Heart left ventricle (tissue), 16 donors: ENCODE measurements around the gene TGFBRAP1. TPM values are rescaled to one million over a fixed set of nuclear protein-coding genes. Genes with fewer than 3 reads are reported as not detected.

ENCODE experiments used
- ATAC-seq, 4 donors: fragments of 200-7000 bp; cut with Tn5 transposase; one replicate each; pipeline ENCODE4 v1.9.1; 2020 to 2022; ENCODE audit warnings: moderate library complexity in 4 of 4, mild to moderate bottlenecking in 3 of 4, moderate number of reproducible peaks in 1 of 4
- DNase-seq, 5 donors: peaks; one replicate each; pipeline ENCODE4 v3.0.0-alpha.2; 2020
- H3K27ac ChIP-seq, 12 donors: fragments of 200-600 bp; sonication (generic) in 4 of 12; one replicate each; pipeline versions ENCODE4 v1.5.0 to v1.8.0; 2016 to 2022; ENCODE audit warnings: mild to moderate bottlenecking in 2 of 12
- H3K27me3 ChIP-seq, 9 donors: fragments of 200-600 bp; sonication (generic) in 2 of 9; one replicate each; pipeline versions ENCODE4 v1.5.1 to v1.8.0; 2016 to 2022; ENCODE audit warnings: mild to moderate bottlenecking in 3 of 9
- H3K36me3 ChIP-seq, 9 donors: fragments of 200-600 bp; sonication (generic) in 2 of 9; one replicate each; pipeline versions ENCODE4 v1.5.0 to v1.8.0; 2018 to 2022; ENCODE audit warnings: mild to moderate bottlenecking in 2 of 9
- H3K4me1 ChIP-seq, 12 donors: fragments of 200-600 bp; sonication (generic) in 4 of 12; one replicate each; pipeline versions ENCODE4 v1.5.0 to v1.8.0; 2016 to 2022; ENCODE audit warnings: mild to moderate bottlenecking in 3 of 12
- H3K4me3 ChIP-seq, 12 donors: fragments of 200-600 bp; sonication (generic) in 4 of 12; one replicate each; pipeline versions ENCODE4 v1.5.0 to v1.8.0; 2017 to 2022; ENCODE audit warnings: mild to moderate bottlenecking in 9 of 12, moderate library complexity in 4 of 12
- H3K9me3 ChIP-seq, 12 donors: fragments of 200-600 bp; sonication (generic) in 4 of 12; one replicate each; pipeline versions ENCODE4 v1.5.0 to v1.8.0; 2016 to 2022; ENCODE audit warnings: mild to moderate bottlenecking in 1 of 12
- POLR2A ChIP-seq, 2 donors: fragments of 450-650 bp; IDR thresholded peaks; one replicate each; pipeline ENCODE4 v1.6.1; 2017; ENCODE audit warnings: antibody characterized with exemption in 2 of 2, mild to moderate bottlenecking in 2 of 2, moderate library complexity in 2 of 2
- WGBS, 4 donors: extraction: QIAGEN DNeasy Blood & Tissue Kit in 2 of 4; methylation state at CpG; one replicate each; pipeline versions ENCODE4 v1.1.5 to v1.1.7; 2013 to 2018; 5-methylcytosine and 5-hydroxymethylcytosine counted together
- intact Hi-C, 10 donors: fragments of 100-400 bp; cut with DNase I; formaldehyde crosslinking; loops; one replicate each; pipeline versions ENCODE4 v1.11.1 to v1.14.2; 2022
- polyA plus RNA-seq, 2 donors: library from polyadenylated mRNA; stranded (reverse); fragments of 200-250 nt; gene quantifications; one replicate each; pipeline ENCODE4 v1.2.3, GENCODE V29; 2013
- total RNA-seq, 9 donors: library from RNA; depleted of rRNA in 2 of 9; stranded (reverse); fragments of >200 nt in 2 of 9; fragmentation: NEBNext Ultra II Directional in 3 of 9; extraction: Animal tissue kit (Norgen Biotek cat#: 25700) in 3 of 9; gene quantifications; one replicate each; pipeline versions ENCODE4 v1.1.0 to v1.2.4, GENCODE V29; 2016 to 2023
- TF ChIP-seq, protein P1 (sequence below), 12 donors: fragments of 200-600 bp; sonication (generic) in 4 of 12; IDR thresholded peaks; one replicate each; pipeline versions ENCODE4 v1.5.0 to v1.8.0; 2018 to 2022; ENCODE audit warnings: antibody characterized with exemption in 12 of 12, mild to moderate bottlenecking in 5 of 12
- donor health status: ischemic (EF 13 %, LVEDD 7.1; RV severe dilation, severe dysfunction).
- donor health status: healthy with polysubstance abuse.
- donor health status: DM: no; HTN: yes; CAD: no.
- donor health status: DM: no; HTN: no; CAD: no.
- donor health status: ischemic (EF 25% LVEDD 6.9; RV normal size, moderate dysfunction).
- donor health status: ischemic (EF 25% LVEDD 5.7; RV mildly dilated, moderate dysfunction).
- donor health status: healthy.
- donor health status: DM: yes; HTN: yes; CAD: no.
- donor health status: ischemic (EF 35%, LVEDD 5.7; RV mildly dilated, moderate dysfunction).
- donor health status: nonischemic (EF 11% LVEDD 7.7; RV severe dilation, severe dysfunction).
- donor health status: DM: yes; HTN: yes; CAD: no.
- donor health status: PGD.
- donor health status: ischemic (EF 29% LVEDD 5.4; RV normal size, mild dysfunction).
- donor health status: nonischemic (EF 23%, LVEDD 6.1; RV moderate dilation, normal function).

TGFBRAP1 gene
- total and polyA plus RNA-seq, 11 donors, result 1.8 to 20.0 (median 10.8) TPM

DNA sequence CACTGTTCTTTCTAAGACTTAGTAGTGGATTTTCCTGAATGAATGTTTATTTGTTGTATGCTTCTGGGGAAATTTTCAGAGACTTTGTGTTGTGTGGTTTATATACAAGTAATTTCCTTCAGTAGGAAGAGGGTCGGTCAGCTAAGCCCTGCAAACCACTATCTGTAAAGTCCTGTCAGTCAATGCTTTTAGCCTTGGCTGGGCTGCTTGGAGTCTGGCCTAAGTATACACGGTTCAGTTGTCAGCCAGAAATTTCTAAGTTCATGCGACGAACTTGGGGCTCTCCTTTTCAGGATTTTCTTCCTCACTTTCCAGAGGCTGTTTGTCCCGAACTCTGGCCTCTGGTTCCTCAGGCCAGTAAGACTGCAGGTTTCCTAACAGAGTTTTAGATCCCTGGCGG, 29.1 kb upstream of the TGFBRAP1 start:
- Histone ChIP-seq H3K9me3 (peaks cover 0 to 24% (median 10%) of the 10 kb centered on the region in 12 donors), H3K27me3 (no peaks in the 10 kb centered on the region), H3K36me3 (peaks cover 0 to 81% (median 63%) of the 10 kb centered on the region in 9 donors), H3K4me1 (peaks cover 0 to 39% (median 2%) of the 10 kb centered on the region in 12 donors), H3K27ac (peak overlapping the region in 5 of 12 donors; percentile 8 to 44 (median 19)), H3K4me3 (no peak overlapping the region)
- peak in 1 of 4 donors; percentile 29 for ATAC-seq
- TF ChIP-seq POLR2A (IDR thresholded peaks at IDR 0.05), result no peak
- TF ChIP-seq, protein P1, sequence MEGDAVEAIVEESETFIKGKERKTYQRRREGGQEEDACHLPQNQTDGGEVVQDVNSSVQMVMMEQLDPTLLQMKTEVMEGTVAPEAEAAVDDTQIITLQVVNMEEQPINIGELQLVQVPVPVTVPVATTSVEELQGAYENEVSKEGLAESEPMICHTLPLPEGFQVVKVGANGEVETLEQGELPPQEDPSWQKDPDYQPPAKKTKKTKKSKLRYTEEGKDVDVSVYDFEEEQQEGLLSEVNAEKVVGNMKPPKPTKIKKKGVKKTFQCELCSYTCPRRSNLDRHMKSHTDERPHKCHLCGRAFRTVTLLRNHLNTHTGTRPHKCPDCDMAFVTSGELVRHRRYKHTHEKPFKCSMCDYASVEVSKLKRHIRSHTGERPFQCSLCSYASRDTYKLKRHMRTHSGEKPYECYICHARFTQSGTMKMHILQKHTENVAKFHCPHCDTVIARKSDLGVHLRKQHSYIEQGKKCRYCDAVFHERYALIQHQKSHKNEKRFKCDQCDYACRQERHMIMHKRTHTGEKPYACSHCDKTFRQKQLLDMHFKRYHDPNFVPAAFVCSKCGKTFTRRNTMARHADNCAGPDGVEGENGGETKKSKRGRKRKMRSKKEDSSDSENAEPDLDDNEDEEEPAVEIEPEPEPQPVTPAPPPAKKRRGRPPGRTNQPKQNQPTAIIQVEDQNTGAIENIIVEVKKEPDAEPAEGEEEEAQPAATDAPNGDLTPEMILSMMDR (IDR thresholded peaks at IDR 0.05), result no peak
- intact Hi-C loops, result no loop called here
- no peak for DNase-seq
- WGBS, 4 donors, result 50 to 60% (median 52%) methylated on average over 6 of the region's 6 CpGs

DNA sequence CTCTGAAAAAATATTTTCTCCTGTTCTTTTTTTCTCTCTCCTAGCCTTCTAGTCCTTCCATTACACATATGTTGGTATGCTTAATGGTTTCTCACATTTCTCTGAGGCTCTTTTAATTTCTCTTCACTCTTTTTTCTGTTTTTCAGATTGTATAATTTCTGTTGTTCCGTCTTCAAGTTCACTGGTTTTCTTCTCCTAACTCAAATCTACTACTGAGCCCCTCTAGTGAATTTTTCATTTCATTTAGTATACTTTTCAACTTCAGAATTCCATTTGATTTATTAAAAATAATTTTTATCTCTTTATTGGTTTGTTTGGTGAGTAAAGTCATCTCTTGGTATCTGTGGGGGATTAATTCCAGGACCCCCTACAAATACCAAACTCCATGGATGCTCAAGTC, 27.6 kb upstream of the TGFBRAP1 start:
- DNase-seq (no peak), ATAC-seq (no peak)
- no peak overlapping the region for H3K4me3 ChIP-seq
- TF ChIP-seq, protein P1 (IDR thresholded peaks at IDR 0.05), result no peak
- no peak for TF ChIP-seq POLR2A (IDR thresholded peaks at IDR 0.05)
- peaks cover 0 to 74% (median 59%) of the 10 kb centered on the region in 9 donors for H3K36me3 ChIP-seq
- peak overlapping the region in 1 of 12 donors; percentile 22 for H3K27ac ChIP-seq
- H3K4me1 ChIP-seq, result peaks cover 0 to 32% (median 0%) of the 10 kb centered on the region in 12 donors
- no peaks in the 10 kb centered on the region for H3K27me3 ChIP-seq
- intact Hi-C loops, result no loop called here
- peaks cover 0 to 24% (median 10%) of the 10 kb centered on the region in 12 donors for H3K9me3 ChIP-seq
- 81 to 95% (median 92%) methylated on average over 1 of the region's 1 CpG for WGBS, 4 donors

DNA sequence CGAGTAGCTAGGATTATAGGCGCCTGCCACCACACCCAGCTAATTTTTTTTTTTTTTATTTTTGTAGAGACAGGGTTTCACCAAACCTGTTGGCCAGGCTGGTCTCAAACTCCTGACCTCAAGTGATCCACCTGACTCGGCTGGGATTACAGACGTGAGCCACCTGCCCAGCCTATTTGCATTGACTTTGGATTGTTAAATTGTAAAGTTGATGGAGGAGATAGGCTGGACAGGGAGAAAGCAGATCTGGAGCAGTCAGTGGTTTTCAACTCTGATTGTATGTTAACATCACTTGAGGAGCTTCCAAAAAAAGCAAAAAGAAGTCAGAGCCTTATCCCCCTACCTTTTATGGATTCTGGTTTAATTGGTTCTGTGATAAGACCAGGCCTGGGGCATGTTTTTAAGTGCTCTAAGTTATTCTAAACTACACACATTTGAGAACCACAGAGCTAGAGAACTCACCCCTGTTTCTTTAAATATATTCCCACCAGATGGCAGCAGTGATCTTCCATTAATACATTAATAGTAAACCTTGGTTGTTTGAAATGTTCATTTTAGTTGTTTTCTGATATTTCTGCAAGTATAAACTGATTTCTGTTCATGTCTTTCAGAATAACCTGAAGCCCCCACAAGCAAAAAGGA, 15.3 kb upstream of the TGFBRAP1 start:
- Histone ChIP-seq H3K36me3 (peaks cover 0 to 100% (median 97%) of the 10 kb centered on the region in 9 donors), H3K27me3 (no peaks in the 10 kb centered on the region), H3K4me3 (no peak overlapping the region), H3K9me3 (no peaks in the 10 kb centered on the region), H3K27ac (no peak overlapping the region), H3K4me1 (peaks cover 0 to 3% (median 0%) of the 10 kb centered on the region in 12 donors)
- 72 to 80% (median 76%) methylated on average over 4 of the region's 4 CpGs for WGBS, 4 donors
- intact Hi-C loops, result loop anchor here in 6 of 10 donors (2.0 to 10.0 kb wide), 4 partner anchors 176 to 750 kb away; no protein-coding TSS in a partner anchor
- no peak for DNase-seq
- peak; percentile 8 to 53 (median 27) for ATAC-seq
- no peak for TF ChIP-seq POLR2A (IDR thresholded peaks at IDR 0.05)
- TF ChIP-seq, protein P1 (IDR thresholded peaks at IDR 0.05), result peak; percentile 9 to 61 (median 36)

DNA sequence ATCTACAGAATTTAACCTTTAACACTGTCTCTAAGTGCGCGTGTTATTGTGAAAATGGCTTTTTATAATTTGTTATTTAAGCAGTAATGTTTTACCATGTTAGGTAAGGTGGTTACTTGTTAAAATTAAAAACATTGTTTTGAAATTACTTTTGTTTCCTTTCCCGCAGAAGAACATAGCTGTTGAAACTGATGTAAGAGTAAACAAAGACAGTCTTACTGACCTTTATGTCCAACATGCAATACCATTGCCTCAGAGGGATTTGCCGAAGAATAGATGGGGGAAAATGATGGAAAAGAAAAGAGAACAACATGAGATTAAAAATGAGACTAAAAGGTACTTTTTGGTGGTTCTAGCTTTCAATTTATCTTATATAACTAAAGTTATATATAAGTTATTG, 9.9 kb upstream of the TGFBRAP1 start:
- peaks cover 0 to 29% (median 21%) of the 10 kb centered on the region in 12 donors for H3K4me1 ChIP-seq
- no peak overlapping the region for H3K27ac ChIP-seq
- DNase-seq (no peak), ATAC-seq (no peak)
- TF ChIP-seq, protein P1 (IDR thresholded peaks at IDR 0.05), result no peak
- no peaks in the 10 kb centered on the region for H3K27me3 ChIP-seq
- 77 to 92% (median 87%) methylated on average over 4 of the region's 4 CpGs for WGBS, 4 donors
- H3K4me3 ChIP-seq, result no peak overlapping the region
- H3K36me3 ChIP-seq, result peaks cover 0 to 53% (median 47%) of the 10 kb centered on the region in 9 donors
- intact Hi-C loops, result no loop called here
- H3K9me3 ChIP-seq, result no peaks in the 10 kb centered on the region
